ENCODE results near the gene LMO7. TPM values are rescaled to one million over a fixed set of nuclear protein-coding genes. Genes with fewer than 3 reads are reported as not detected.

LMO7 gene
- polyA plus RNA-seq, 4 donors = 57.8 to 109 (median 88.7) TPM

DNA sequence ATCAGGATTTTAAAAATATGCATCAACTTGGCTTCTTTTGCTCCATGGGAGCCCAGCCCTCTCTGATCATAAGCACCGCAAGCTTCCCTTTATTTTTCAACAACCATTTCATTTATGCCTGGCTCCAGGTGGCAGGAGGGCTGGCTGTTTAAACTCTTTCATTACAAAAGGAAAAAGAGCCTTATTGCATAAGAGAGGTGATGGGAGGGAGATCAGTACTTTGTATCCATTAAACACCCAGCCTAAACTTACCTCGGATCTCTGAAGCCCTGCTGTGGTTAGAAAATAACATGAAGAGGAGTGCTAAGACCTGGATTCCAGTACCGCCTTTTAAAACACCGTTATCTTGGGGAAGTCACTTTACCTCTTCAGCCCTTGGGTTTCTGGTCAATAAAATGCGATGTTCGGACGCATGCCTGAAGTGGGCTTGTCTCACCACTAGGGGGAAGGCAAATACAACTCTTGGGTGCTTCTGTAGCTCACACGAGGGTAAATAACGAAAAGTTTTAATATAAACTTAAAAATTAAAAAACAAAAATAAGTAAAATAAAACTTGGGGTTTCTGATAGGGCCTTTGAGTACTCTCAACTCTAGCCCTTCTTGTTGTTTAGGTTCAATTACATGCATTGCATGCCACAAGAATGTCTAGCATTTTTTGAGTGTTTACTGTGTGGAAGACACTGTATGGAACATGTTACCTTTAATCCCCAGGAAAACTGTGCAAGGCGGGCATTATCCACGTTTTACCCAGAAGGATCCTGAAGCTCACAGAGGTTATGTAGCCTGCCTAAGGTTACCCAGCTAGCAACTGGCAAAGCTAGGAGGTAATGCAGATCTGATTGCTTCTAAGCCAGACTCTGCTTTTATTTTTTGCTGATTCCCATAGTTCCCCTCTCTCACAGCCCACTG is 240.3 kb downstream of the LMO7 start:
- peak in 3 of 4 donors; percentile 20 to 43 (median 41) for DNase-seq (ENCODE audit: low read depth in 4 of 4, low spot score in 2 of 4)

- DNase-seq (ENCODE audit: low read depth in 4 of 4, low spot score in 2 of 4) = no peak
Observed at GRCh38 chr13:75877071-75877470, 240.9 kb downstream of the LMO7 start.

DNA sequence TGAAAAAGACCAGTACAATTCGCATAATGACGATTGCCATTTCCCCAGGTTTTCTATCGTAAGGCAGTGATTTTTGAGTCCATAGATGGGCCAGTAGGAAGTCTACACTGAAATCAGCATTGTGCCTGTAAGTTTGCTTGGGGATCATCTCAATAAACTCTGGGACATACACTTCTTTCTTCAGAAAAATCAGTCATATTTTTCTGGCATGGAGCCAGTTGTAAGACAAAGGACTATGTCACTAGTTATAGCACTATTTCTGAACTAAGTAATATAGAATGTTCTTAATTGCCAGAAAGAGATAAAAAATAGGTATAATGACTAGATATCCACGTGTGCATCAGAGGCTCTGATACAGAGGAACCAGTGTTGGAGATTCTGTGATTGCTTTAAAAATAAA is 243.5 kb downstream of the LMO7 start:
- DNase-seq (ENCODE audit: low read depth in 4 of 4, low spot score in 2 of 4) = no peak

DNA sequence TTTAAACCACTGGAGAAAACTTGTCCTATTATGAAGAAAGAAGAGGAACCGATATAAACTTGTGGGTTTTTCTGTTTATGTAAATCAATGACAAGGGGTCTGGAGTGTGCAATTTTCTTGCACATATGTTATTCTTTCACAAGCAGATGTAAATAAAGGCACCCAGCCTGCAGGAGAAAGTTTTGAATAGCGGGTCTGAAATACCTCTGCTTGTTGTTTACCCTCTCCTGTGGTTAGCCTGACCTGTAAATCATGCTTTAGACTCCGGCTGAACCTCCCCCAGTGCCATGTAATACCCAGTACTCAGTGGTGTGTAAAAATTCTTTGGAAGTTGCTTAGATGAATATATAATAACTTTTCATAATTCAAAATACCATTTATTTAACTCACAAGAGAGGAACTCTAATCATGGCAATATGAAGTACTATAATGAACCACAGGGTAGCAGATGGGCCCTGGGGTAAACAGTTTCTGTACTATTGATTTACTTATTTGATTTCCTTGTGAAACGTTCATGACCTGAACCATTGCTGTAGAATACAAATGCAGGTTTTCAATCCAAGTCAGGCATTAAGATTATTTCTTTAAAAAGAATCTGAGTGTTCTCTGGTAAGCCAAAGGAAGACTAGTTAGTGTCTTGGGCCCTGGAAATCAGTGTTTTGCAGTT is 245.1 kb downstream of the LMO7 start:
- no peak for DNase-seq (ENCODE audit: low read depth in 4 of 4, low spot score in 2 of 4)

DNA sequence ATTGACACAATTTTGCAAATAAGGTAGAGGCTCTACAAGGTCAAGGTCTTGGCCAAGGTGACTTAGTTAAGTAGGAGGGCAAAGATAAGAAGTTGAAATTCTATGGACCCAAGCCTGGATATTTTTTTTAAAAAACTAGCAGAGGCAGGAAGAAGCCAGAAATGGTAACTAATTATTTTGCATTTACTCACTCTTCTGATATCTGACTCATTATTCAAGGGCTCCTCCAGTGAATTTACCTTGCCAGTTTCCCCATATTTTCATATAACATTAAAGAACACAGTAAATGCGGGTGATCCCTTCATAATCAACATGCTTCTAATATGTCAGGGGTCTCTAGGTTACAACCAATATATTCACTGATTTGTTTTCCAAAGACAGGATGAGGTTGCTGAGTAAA is 246.1 kb downstream of the LMO7 start:
- no peak for DNase-seq (ENCODE audit: low read depth in 4 of 4, low spot score in 2 of 4)

- DNase-seq (ENCODE audit: low read depth in 4 of 4, low spot score in 2 of 4) = no peak
Observed at GRCh38 chr13:75889427-75889826, 253.3 kb downstream of the LMO7 start.

DNA sequence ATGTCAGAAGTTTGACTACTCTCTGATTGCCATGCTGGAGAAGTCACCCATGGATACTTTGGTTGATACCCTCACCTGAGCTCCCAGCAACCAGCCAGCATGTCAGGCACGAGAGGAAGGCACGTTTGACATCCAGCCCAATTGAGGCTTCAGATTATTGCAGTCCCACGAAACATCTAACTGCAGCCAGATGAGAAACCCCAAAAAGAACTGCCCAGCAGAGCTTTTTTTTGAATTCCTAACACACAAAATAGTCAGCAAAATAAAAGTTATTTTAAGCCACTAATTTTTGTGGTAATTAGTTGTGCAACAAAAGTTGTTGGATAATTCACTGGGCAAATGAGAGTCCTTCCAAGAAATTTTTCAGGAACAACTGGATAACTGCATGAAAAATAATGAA is 259.0 kb downstream of the LMO7 start:
- DNase-seq (ENCODE audit: low read depth in 4 of 4, low spot score in 2 of 4) = no peak

- no peak for DNase-seq (ENCODE audit: low read depth in 4 of 4, low spot score in 2 of 4)
Observed at GRCh38 chr13:75896271-75896670, 260.1 kb downstream of the LMO7 start.

- DNase-seq (ENCODE audit: low read depth in 4 of 4, low spot score in 2 of 4) = no peak
Observed at GRCh38 chr13:75897386-75897785, 261.3 kb downstream of the LMO7 start.

DNA sequence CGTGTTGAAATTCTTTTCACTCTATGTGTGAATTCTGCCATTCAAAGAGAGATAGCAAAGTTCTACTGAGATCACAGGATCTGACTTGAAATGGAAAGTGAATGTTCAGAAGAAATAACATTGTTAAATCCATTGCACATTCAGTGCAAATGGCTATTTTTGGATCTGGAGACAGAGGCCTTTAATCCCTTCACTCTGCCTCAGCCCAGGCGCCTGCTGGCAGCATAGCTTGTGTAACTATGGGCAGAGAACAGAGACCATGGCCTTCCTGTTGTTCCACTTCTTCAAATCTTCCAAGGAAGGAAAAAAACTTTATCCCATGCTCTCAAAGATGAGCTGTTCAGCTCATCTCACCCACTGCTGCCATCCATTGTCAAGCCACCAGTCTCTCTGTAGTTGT is 265.4 kb downstream of the LMO7 start:
- DNase-seq (ENCODE audit: low read depth in 4 of 4, low spot score in 2 of 4) = no peak

GRCh38 chr13:75902166-75903104 is 266.3 kb downstream of the LMO7 start:
- no peak for DNase-seq (ENCODE audit: low read depth in 4 of 4, low spot score in 2 of 4)

DNA sequence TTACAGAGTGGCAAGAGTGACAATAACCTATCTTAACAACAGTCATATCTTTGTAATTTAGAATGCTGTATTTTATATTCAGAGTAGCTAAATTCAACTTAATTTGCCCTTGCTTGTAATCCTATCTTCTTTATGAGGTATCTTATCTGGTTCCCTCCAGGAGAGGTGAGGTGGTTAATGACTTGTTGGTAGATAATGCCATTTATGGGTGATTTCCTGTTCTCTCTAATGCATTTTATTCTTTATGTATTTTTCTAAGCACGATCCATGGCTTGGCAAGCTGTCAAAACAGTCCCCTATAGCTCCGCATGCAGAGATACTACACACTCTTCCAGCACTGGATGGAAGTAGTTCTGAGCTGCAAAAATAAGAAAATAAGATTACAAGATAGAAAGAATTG is 267.9 kb downstream of the LMO7 start:
- DNase-seq (ENCODE audit: low read depth in 4 of 4, low spot score in 2 of 4) = no peak

- no peak for DNase-seq (ENCODE audit: low read depth in 4 of 4, low spot score in 2 of 4)
Observed at GRCh38 chr13:75906315-75906714, 270.2 kb downstream of the LMO7 start.

DNA sequence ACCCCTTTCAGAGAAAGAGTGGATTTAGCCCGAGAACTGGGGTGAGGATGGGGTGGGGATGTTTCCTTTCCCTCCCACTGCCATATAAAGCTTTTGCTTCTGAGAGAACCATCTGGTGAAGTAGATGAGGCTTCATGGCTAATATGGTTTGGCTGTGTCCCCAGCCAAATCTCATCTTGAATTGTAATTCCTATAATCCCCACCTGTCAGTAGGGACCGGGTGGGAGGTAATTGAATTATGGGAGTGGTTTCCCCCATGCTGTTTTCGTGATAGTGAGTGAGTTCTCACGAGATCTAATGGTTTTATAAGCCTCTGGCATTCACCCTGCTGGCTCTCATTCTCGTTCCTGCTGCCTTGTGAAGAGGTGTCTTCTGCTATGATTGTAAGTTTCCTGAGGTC is 270.9 kb downstream of the LMO7 start:
- no peak for DNase-seq (ENCODE audit: low read depth in 4 of 4, low spot score in 2 of 4)

DNA sequence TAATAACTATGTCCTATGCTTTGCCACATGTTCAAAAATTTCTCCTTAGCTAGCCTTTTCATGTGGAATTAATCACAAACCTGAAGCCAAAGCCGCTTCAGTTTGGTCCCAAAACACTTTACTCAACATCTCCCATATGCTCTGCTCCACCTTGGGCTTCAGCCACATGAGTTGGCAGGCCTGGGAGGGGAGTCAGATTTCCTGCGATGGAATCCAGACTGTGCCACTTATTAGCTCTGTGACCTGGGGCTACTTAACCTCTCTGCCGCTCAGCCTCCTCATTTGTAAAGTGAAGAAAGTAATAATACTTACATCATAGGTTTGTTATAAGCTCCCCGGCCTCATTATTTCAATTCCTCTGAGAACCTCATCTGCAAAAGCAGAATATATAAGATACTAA is 272.0 kb downstream of the LMO7 start:
- DNase-seq (ENCODE audit: low read depth in 4 of 4, low spot score in 2 of 4) = no peak

Other genes starting within 250 kb of the LMO7 start
- gene TBC1D4, start 154.2 kb upstream of the LMO7 start, polyA plus RNA-seq (ENCODE audit: insufficient read length in 4 of 4) = 10 to 100 TPM; 49.4 to 66.5 (median 53.9) TPM
- gene COMMD6, start 98.5 kb upstream of the LMO7 start, polyA plus RNA-seq (ENCODE audit: insufficient read length in 4 of 4) = 100 to 1,000 TPM; 221 to 309 (median 253) TPM
- gene UCHL3, start 86.5 kb upstream of the LMO7 start, polyA plus RNA-seq (ENCODE audit: insufficient read length in 4 of 4) = 10 to 100 TPM; 29.3 to 39.6 (median 32.1) TPM